ENCODE data around the gene SLC36A1.
"Not testable (repeated sequence)": the region's sequence is repeated elsewhere in the genome, so short reads cannot be mapped to it uniquely, and the experiment has no call there.

SLC36A1 gene

DNA sequence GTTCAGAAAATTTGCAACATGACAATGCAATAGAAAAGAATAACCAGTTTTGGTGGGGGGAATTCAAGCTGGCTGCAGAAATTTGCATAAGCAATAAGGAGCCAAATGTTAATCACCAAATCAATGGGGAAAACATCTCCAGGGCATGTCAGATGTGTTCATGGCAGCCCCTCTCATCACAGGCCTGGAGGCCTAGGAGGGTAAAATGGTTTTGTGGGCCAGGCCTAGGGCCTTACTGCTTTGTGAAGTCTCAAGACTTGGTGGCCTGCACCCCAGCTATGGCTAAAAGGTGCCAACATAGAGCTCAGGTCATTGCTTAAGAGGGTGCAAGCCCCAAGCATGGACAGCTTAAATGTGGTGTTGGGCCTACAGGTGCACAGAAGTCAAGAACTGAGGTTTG lies 29.7 kb upstream of the SLC36A1 start:
- no peak overlapping the region for H3K4me3 ChIP-seq (ENCODE audit: low read length)
- DNase-seq (ENCODE audit: low read depth), result no peak
- TF ChIP-seq CTCF (conservative IDR thresholded peaks at IDR 0.05; ENCODE audit: low read depth, low read length), result no peak

DNA sequence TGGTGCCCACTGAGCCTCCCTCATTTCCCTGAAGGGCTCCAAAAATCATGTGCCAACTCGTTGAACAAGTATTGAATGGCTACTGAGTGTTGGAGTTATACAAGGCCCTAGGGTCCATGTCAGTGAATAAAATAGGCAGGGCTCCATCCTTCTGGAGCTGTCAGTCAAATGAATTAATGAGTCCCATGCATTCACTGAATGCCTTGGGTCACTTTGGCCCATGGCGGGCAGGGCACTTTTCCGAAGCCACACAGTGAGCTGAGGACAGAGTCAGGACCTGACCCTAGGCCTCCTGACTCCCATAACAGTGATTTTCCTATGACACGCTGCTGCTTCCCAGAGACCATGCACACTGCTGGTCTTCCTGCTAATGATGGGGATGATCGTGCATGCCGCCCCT lies 27.3 kb upstream of the SLC36A1 start:
- TF ChIP-seq CTCF (conservative IDR thresholded peaks at IDR 0.05; ENCODE audit: low read depth, low read length), result no peak
- DNase-seq (ENCODE audit: low read depth), result no peak
- no peak overlapping the region for H3K4me3 ChIP-seq (ENCODE audit: low read length)

GRCh38 chr5:151424892-151425523 lies 22.4 kb upstream of the SLC36A1 start:
- no peak for DNase-seq (ENCODE audit: low read depth)
- H3K4me3 ChIP-seq (ENCODE audit: low read length), result no peak overlapping the region
- TF ChIP-seq CTCF (conservative IDR thresholded peaks at IDR 0.05; ENCODE audit: low read depth, low read length), result no peak

GRCh38 chr5:151426347-151426746 lies 21.1 kb upstream of the SLC36A1 start:
- H3K4me3 ChIP-seq (ENCODE audit: low read length); DNase-seq (ENCODE audit: low read depth): not testable (repeated sequence)

DNA sequence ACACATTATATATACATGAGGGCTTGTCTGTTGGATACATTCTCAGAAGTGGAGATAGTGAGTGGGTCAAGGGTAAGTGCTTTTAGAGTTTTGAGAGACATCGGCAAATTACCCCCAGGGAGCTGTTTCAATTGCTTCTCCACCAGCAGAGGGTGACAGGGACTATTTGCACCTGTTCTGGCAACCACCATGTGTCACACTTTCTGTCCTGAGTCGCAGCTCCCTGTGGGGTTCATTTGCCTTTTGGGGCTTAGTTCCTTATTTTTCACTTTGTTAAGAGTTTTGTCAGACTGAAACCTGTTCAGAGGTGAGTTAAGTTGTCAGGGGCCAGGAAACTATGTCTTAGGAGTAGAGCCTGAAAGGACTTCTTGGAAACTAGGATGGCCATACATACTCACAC lies 20.1 kb upstream of the SLC36A1 start:
- TF ChIP-seq CTCF (conservative IDR thresholded peaks at IDR 0.05; ENCODE audit: low read depth, low read length), result no peak
- no peak overlapping the region for H3K4me3 ChIP-seq (ENCODE audit: low read length)
- DNase-seq (ENCODE audit: low read depth), result no peak

DNA sequence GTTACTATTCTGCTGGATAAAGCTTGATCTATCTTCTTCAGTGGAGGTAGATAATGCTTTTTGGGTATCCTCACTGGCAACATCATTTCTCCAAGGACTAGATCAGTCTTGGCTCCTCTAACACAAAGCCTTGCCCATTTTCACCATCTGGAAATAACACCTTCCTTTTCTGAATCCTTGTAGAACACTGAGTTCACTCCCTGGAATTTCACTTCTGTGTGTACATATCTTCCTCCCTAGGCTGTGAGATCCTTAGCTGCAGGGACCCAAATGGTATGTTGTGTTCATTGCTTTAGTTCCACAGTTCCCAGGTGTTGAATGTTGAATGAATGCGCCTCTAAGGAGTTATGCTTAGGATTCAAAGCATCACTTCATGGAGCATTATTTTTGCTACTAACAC lies 16.7 kb upstream of the SLC36A1 start:
- no peak for TF ChIP-seq CTCF (conservative IDR thresholded peaks at IDR 0.05; ENCODE audit: low read depth, low read length)
- DNase-seq (ENCODE audit: low read depth), result no peak
- no peak overlapping the region for H3K4me3 ChIP-seq (ENCODE audit: low read length)

- peak; percentile 36 for DNase-seq (ENCODE audit: low read depth)
- H3K4me3 ChIP-seq (ENCODE audit: low read length), result no peak overlapping the region
- TF ChIP-seq CTCF (conservative IDR thresholded peaks at IDR 0.05; ENCODE audit: low read depth, low read length), result no peak
Observed at GRCh38 chr5:151431666-151432065, 15.7 kb upstream of the SLC36A1 start.

DNA sequence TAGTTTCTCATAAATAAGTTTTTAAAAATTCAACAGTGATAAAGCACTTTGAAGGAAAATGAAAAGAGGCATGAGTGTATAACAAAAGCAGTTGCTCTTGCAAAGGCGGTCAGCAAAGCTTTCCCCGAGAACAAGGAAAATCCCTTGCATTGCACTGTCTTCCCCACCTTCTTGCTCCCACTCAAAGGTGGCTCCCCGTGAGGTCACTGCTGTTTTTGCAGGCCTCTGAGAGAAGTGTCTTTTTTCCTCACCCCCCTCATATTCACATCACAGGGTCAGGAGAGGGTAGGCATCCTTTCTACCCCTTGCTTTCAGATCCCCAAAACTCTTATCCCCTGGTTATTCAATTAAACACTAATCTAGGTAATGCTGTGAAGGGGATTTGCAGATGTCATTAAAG lies 15.2 kb upstream of the SLC36A1 start:
- no peak for DNase-seq (ENCODE audit: low read depth)
- H3K4me3 ChIP-seq (ENCODE audit: low read length), result no peak overlapping the region
- TF ChIP-seq CTCF (conservative IDR thresholded peaks at IDR 0.05; ENCODE audit: low read depth, low read length), result no peak
